Natural killer cell (primary cell): ENCODE data around the gene RBM19. TPM values are rescaled to one million over a fixed set of nuclear protein-coding genes. Genes with fewer than 3 reads are reported as not detected.

Experiments used
- ATAC-seq, 3 donors: fragments of 150-1000 bp in 2 of 3; fragments of 200-7000 bp in 1 of 3; cut with Tn5 transposase; 1 replicate in 1 of 3; 2 replicates in 2 of 3; pipeline ENCODE4 v1.10.0; 2021; ENCODE audit warnings: mild to moderate bottlenecking in 2 of 3, moderate library complexity in 2 of 3
- DNase-seq, 2 donors: peaks; one replicate each; pipeline versions ENCODE4 v3.0.0 to v3.0.0-alpha.2; 2013 to 2021; ENCODE audit warnings: mixed read lengths in 1 of 2
- H3K27ac ChIP-seq: one replicate; pipeline ENCODE4 v1.5.1; 2013; ENCODE audit warnings: mild to moderate bottlenecking, low read length
- H3K27me3 ChIP-seq: one replicate; pipeline ENCODE4 v1.6.1; 2013; ENCODE audit warnings: low read length; ENCODE audit not compliant: control insufficient read depth, insufficient read depth
- H3K36me3 ChIP-seq: one replicate; pipeline ENCODE4 v1.6.1; 2013; ENCODE audit warnings: low read length; ENCODE audit not compliant: control insufficient read depth, insufficient read depth
- H3K4me1 ChIP-seq: one replicate; pipeline ENCODE4 v1.6.1; 2013; ENCODE audit warnings: low read length; ENCODE audit not compliant: control insufficient read depth, insufficient read depth
- H3K4me3 ChIP-seq: one replicate; pipeline ENCODE4 v1.5.1; 2013; ENCODE audit warnings: low read length
- H3K9me3 ChIP-seq: one replicate; pipeline ENCODE4 v1.6.1; 2013; ENCODE audit warnings: low read length; ENCODE audit not compliant: control insufficient read depth, insufficient read depth
- H3K27ac Mint-ChIP-seq, 2 donors: one replicate each; pipeline ENCODE4 v1.8.0; 2022; ENCODE audit warnings: mild to moderate bottlenecking in 2 of 2, mixed read lengths in 2 of 2, moderate library complexity in 1 of 2
- H3K27me3 Mint-ChIP-seq, 2 donors: one replicate each; pipeline ENCODE4 v1.8.0; 2022; ENCODE audit warnings: low read depth in 2 of 2, mixed read lengths in 2 of 2
- H3K36me3 Mint-ChIP-seq: one replicate; pipeline ENCODE4 v1.8.0; 2022; ENCODE audit warnings: mixed read lengths
- H3K4me1 Mint-ChIP-seq, 2 donors: one replicate each; pipeline ENCODE4 v1.8.0; 2022; ENCODE audit warnings: mixed read lengths in 2 of 2
- H3K4me3 Mint-ChIP-seq: one replicate; pipeline ENCODE4 v1.8.0; 2022; ENCODE audit warnings: mild to moderate bottlenecking, moderate library complexity, mixed read lengths
- H3K9me3 Mint-ChIP-seq, 2 donors: one replicate each; pipeline ENCODE4 v1.8.0; 2022; ENCODE audit warnings: mixed read lengths in 2 of 2
- WGBS: methylation state at CpG from one replicate; pipeline ENCODE4 v1.1.7; 2013; ENCODE audit warnings: missing lambda C conversion rate; ENCODE audit not compliant: insufficient coverage; 5-methylcytosine and 5-hydroxymethylcytosine counted together
- intact Hi-C: fragments of 100-400 bp; cut with micrococcal nuclease; formaldehyde crosslinking; loops from one replicate; pipeline ENCODE4 v1.14.2; 2022
- total RNA-seq, 4 donors: library from RNA; stranded (reverse); fragments of 120-200 nt in 1 of 4; gene quantifications; one replicate each; pipeline versions ENCODE4 v1.2.3 to v1.2.4, GENCODE V29; 2013 to 2022
- TF ChIP-seq, protein P1 (sequence below): fragments of 200-600 bp; IDR thresholded peaks from one replicate; pipeline ENCODE4 v1.8.0; 2022; ENCODE audit warnings: antibody characterized with exemption

RBM19 gene
- total RNA-seq, 3 donors from 2014 or later (not counting 1 experiment from before 2014, with no cell fraction given): 49.9 to 70.6 (median 60.9) TPM

DNA sequence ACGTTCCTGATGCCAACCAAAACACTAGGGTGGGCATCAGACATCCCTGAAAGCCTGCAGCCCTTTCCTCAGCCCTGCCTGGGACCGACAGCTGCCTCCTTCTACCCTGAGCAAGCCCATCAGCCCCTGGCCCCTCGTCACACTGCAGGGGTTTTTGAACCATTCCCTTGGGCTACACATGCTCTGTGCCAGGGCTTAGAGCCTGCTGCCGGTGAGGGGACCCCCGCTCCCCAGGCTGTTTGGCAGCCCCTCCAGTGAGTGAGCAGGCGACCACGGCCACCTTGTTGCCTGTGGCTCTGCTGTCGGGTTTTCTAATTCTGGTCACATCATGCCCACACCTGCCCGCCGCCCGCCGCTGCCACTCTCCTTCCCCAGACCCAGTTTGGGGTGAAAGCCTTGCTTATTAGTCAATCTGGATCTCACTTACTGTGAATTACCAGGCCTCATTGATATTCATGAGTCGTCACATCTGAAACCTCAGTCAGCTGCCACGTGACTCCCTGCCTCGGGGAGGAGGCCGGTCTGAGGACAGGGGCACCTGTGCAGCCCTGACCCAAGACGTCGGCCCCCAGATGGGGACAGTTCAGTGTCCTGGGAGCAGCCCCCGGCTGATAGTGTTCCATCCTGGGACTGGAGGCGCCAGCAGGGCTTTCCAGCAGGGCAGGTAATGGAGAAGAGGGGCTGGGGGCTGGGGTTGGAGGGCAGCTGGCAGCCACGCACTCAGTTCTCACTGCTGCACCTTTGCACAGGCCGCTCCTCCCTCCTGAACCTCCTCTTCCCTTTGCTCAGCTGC, 163.0 kb downstream of the RBM19 start:
- Histone ChIP-seq H3K9me3 (no peaks in the 10 kb centered on the region), H3K4me3 (no peak overlapping the region), H3K27ac (no peak overlapping the region), H3K36me3 (no peaks in the 10 kb centered on the region), H3K4me1 (no peaks in the 10 kb centered on the region), H3K27me3 (no peaks in the 10 kb centered on the region)
- ATAC-seq (no peak), DNase-seq (no peak)
- Mint-ChIP-seq H3K27me3 (no peaks in the 10 kb centered on the region), H3K27ac (no peak overlapping the region), H3K9me3 (peaks cover 0 to 2% of the 10 kb centered on the region in 2 donors), H3K4me3 (no peak overlapping the region), H3K4me1 (no peaks in the 10 kb centered on the region), H3K36me3 (peaks cover 8% of the 10 kb centered on the region)
- intact Hi-C loops: no loop called here
- 80% methylated on average over 22 of the region's 22 CpGs for WGBS
- TF ChIP-seq, protein P1, sequence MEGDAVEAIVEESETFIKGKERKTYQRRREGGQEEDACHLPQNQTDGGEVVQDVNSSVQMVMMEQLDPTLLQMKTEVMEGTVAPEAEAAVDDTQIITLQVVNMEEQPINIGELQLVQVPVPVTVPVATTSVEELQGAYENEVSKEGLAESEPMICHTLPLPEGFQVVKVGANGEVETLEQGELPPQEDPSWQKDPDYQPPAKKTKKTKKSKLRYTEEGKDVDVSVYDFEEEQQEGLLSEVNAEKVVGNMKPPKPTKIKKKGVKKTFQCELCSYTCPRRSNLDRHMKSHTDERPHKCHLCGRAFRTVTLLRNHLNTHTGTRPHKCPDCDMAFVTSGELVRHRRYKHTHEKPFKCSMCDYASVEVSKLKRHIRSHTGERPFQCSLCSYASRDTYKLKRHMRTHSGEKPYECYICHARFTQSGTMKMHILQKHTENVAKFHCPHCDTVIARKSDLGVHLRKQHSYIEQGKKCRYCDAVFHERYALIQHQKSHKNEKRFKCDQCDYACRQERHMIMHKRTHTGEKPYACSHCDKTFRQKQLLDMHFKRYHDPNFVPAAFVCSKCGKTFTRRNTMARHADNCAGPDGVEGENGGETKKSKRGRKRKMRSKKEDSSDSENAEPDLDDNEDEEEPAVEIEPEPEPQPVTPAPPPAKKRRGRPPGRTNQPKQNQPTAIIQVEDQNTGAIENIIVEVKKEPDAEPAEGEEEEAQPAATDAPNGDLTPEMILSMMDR: no peak

DNA sequence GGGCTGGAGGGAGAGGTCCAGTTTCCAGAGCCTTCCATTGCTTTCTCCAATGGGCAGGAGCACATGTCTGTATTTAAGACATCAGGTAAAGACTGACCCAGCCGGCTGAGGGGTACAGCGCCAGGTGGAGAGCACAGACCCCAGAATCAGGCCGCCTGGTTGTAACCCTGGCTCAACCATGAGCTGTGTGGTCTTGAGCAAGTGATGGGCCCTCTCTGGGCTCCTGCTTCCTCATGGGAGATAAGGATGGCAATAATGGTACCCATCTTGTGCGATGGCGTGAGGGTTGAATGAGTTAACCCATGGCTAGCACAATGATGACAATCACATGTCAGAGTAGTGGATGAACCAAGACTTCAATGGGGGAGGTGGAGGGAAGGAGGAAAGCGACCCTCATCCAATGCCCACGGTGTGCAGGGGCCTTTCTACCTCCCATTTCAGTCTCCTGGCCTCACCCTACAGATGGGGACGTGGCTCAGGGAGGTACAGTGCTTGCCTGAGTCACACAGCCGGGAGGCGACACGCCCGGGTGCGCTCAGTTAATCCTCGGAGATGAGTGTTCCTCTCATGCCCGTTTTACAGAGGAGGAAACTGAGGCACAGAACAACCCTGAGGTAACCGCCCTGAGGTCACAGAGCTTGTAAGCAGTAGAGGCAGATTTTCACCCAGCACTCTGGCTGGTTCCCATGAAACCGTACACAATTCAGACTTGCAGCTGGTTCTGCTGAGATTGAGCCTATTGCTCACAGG, 163.9 kb downstream of the RBM19 start:
- Mint-ChIP-seq H3K27me3 (no peaks in the 10 kb centered on the region), H3K27ac (no peak overlapping the region), H3K4me1 (no peaks in the 10 kb centered on the region), H3K36me3 (peaks cover 8% of the 10 kb centered on the region), H3K9me3 (peaks cover 0 to 2% of the 10 kb centered on the region in 2 donors), H3K4me3 (no peak overlapping the region)
- WGBS: 92% methylated on average over 16 of the region's 17 CpGs
- intact Hi-C loops: no loop called here
- H3K4me1 ChIP-seq: no peaks in the 10 kb centered on the region
- H3K36me3 ChIP-seq: no peaks in the 10 kb centered on the region
- no peak for ATAC-seq
- H3K9me3 ChIP-seq: no peaks in the 10 kb centered on the region
- DNase-seq: no peak
- no peak overlapping the region for H3K4me3 ChIP-seq
- TF ChIP-seq, protein P1: no peak
- H3K27me3 ChIP-seq: no peaks in the 10 kb centered on the region
- no peak overlapping the region for H3K27ac ChIP-seq

DNA sequence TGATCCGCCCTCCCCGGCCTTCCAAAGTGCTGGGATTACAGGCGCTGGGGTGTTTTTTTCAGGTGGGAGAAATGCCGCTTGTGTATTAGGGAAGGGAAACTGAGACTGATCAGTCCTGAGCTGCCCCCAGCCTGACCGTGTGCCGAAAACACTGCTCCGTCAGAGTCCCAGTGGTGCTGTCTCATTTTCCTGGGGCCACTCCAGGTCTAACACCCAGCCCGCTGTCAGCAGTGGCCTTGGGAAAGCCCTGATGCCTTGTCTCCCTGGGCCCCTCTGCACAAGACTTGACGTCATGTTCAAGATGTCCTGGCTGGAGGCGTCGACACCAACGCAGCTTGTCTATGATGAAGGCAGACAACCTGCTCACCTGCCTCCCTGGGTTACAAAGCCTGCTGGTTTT, 165.9 kb downstream of the RBM19 start:
- 96% methylated on average over 12 of the region's 12 CpGs for WGBS
- no peak for DNase-seq
- ATAC-seq: no peak
- H3K4me3 ChIP-seq: no peak overlapping the region
- H3K27me3 ChIP-seq: no peaks in the 10 kb centered on the region
- Mint-ChIP-seq H3K4me3 (no peak overlapping the region), H3K4me1 (no peaks in the 10 kb centered on the region), H3K9me3 (no peaks in the 10 kb centered on the region), H3K27ac (no peak overlapping the region), H3K27me3 (no peaks in the 10 kb centered on the region), H3K36me3 (no peaks in the 10 kb centered on the region)
- no peaks in the 10 kb centered on the region for H3K9me3 ChIP-seq
- H3K27ac ChIP-seq: no peak overlapping the region
- H3K36me3 ChIP-seq: no peaks in the 10 kb centered on the region
- TF ChIP-seq, protein P1: no peak
- no peaks in the 10 kb centered on the region for H3K4me1 ChIP-seq
- intact Hi-C loops: no loop called here
